SK-N-SH (cell line): ENCODE data around the gene RWDD4. TPM values are rescaled to one million over a fixed set of nuclear protein-coding genes. Genes with fewer than 3 reads are reported as not detected.

Experiments used
- CTCF ChIA-PET: fragments of 300-600, 350-600 bp; formaldehyde crosslinking; extraction: SDS; loops from one replicate; lab custom pipeline; 2021; lab: Yijun Ruan, JAX
- POLR2A ChIA-PET: fragments of 350-600 bp; sonication (Branson Sonifier 250); formaldehyde crosslinking; extraction: SDS; loops from one replicate; lab custom pipeline; 2020; ENCODE audit warnings: antibody characterized with exemption, inconsistent platforms; lab: Yijun Ruan, JAX
- DNase-seq: peaks from one replicate; pipeline ENCODE4 v3.0.0; 2012
- H2AFZ ChIP-seq: fragments of 200-600 bp; sonication (generic); 2 replicates; pipeline ENCODE4 v1.8.1; 2016; ENCODE audit warnings: antibody characterized with exemption, mild to moderate bottlenecking, low read depth
- H3F3A ChIP-seq: fragments of 200-600 bp; sonication (generic); replicated peaks from 2 replicates; pipeline ENCODE3; 2016; ENCODE audit warnings: antibody characterized with exemption, mild to moderate bottlenecking; ENCODE audit not compliant: insufficient read depth
- H3K27ac ChIP-seq, 2 experiments: fragments of 200-500 bp in 1 of 2; fragments of 200-600 bp in 1 of 2; sonication (Bioruptor generic) in 1 of 2; sonication (generic), shearing (Covaris generic) in 1 of 2; 2 replicates each; pipeline versions ENCODE4 v1.5.1 to v1.6.1; 2014 to 2016; ENCODE audit warnings: low read depth in 2 of 2, inconsistent platforms in 1 of 2, low read length in 1 of 2, mild to moderate bottlenecking in 1 of 2, mixed read lengths in 1 of 2
- H3K27me3 ChIP-seq: fragments of 200-600 bp; sonication (generic), shearing (Covaris generic); 2 replicates; pipeline ENCODE4 v1.6.1; 2016; ENCODE audit warnings: mixed run types; ENCODE audit not compliant: insufficient read depth
- H3K36me3 ChIP-seq, 2 experiments: fragments of 200-500 bp in 1 of 2; fragments of 200-600 bp in 1 of 2; sonication (Bioruptor generic) in 1 of 2; sonication (generic) in 1 of 2; replicated peaks in 1 of 2; 2 replicates each; pipeline versions ENCODE3 to v1.5.1; 2014 to 2016; ENCODE audit warnings: low read length in 1 of 2, mild to moderate bottlenecking in 1 of 2; ENCODE audit not compliant: insufficient read depth in 2 of 2, control insufficient read depth in 1 of 2
- H3K4me1 ChIP-seq, 2 experiments: fragments of 200-500 bp in 1 of 2; fragments of 200-600 bp in 1 of 2; sonication (Bioruptor generic) in 1 of 2; sonication (generic), shearing (Covaris generic) in 1 of 2; 2 replicates each; pipeline versions ENCODE4 v1.5.1 to v1.6.1; 2014 to 2016; ENCODE audit warnings: low read depth in 1 of 2, low read length in 1 of 2, mixed run types in 1 of 2; ENCODE audit not compliant: insufficient read depth in 2 of 2, control insufficient read depth in 1 of 2
- H3K4me2 ChIP-seq: fragments of 200-600 bp; sonication (generic), shearing (Covaris generic); 2 replicates; pipeline ENCODE4 v1.6.1; 2017; ENCODE audit warnings: mixed run types
- H3K4me3 ChIP-seq, 2 experiments: fragments of 200-500 bp in 1 of 2; fragments of 200-600 bp in 1 of 2; sonication (Bioruptor generic) in 1 of 2; sonication (generic), shearing (Covaris generic) in 1 of 2; 2 replicates each; pipeline versions ENCODE4 v1.5.1 to v1.8.1; 2014 to 2016; ENCODE audit warnings: low read depth in 2 of 2, inconsistent platforms in 1 of 2, low read length in 1 of 2, mild to moderate bottlenecking in 1 of 2, mixed read lengths in 1 of 2, moderate library complexity in 1 of 2
- H3K79me2 ChIP-seq: fragments of 200-600 bp; sonication (generic); 2 replicates; pipeline ENCODE4 v1.8.1; 2017; ENCODE audit warnings: mild to moderate bottlenecking; ENCODE audit not compliant: insufficient read depth
- H3K9ac ChIP-seq: fragments of 200-600 bp; sonication (generic); 2 replicates; pipeline ENCODE4 v1.6.1; 2017; ENCODE audit warnings: mixed run types
- H3K9me2 ChIP-seq: fragments of 200-600 bp; sonication (generic); 2 replicates; pipeline ENCODE4 v1.6.1; 2017; ENCODE audit warnings: mixed run types
- H3K9me3 ChIP-seq: fragments of 200-600 bp; sonication (generic); 2 replicates; pipeline ENCODE4 v1.6.1; 2017; ENCODE audit warnings: mixed run types, mild to moderate bottlenecking, moderate library complexity
- H4K20me1 ChIP-seq: fragments of 200-600 bp; sonication (generic); 2 replicates; pipeline ENCODE4 v1.6.1; 2017; ENCODE audit warnings: mild to moderate bottlenecking, mixed run types; ENCODE audit not compliant: insufficient read depth
- CHD2 ChIP-seq: fragments of 150-350 bp; IDR thresholded peaks from 2 replicates; pipeline ENCODE4 v1.6.1; 2018; ENCODE audit warnings: low read length; ENCODE audit not compliant: partially characterized antibody
- ELF1 ChIP-seq: IDR thresholded peaks from 2 replicates; pipeline ENCODE4 v1.4.0; 2012
- EP300 ChIP-seq, 2 experiments: IDR thresholded peaks; 2 replicates each; pipeline versions ENCODE4 v1.4.0 to v1.6.1; 2012; ENCODE audit warnings: borderline replicate concordance in 1 of 2, low read depth in 1 of 2, low read length in 1 of 2
- EZH2phosphoT487 ChIP-seq: fragments of 200-600 bp; sonication (generic); IDR thresholded peaks from 2 replicates; pipeline ENCODE4 v1.6.1; 2017; ENCODE audit warnings: low read depth, mixed run types, mild to moderate bottlenecking, antibody characterized with exemption, moderate library complexity, borderline replicate concordance
- FOXM1 ChIP-seq: IDR thresholded peaks from 2 replicates; pipeline ENCODE4 v1.4.0; 2012; ENCODE audit warnings: low read depth, mild to moderate bottlenecking
- JUND ChIP-seq: IDR thresholded peaks from 2 replicates; pipeline ENCODE4 v1.4.0; 2012
- MEF2A ChIP-seq: IDR thresholded peaks from 2 replicates; pipeline ENCODE4 v1.4.0; 2012; ENCODE audit warnings: low read depth, borderline replicate concordance
- NRF1 ChIP-seq: IDR thresholded peaks from 2 replicates; pipeline ENCODE4 v1.6.1; 2012; ENCODE audit warnings: low read depth, mild to moderate bottlenecking, low read length
- POLR2AphosphoS5 ChIP-seq: IDR thresholded peaks from 2 replicates; pipeline ENCODE4 v1.6.1; 2012; ENCODE audit warnings: low read depth, low read length
- RAD21 ChIP-seq: IDR thresholded peaks from 2 replicates; pipeline ENCODE4 v1.6.1; 2012; ENCODE audit warnings: mild to moderate bottlenecking, low read length
- RCOR1 ChIP-seq: fragments of 150-350 bp; IDR thresholded peaks from 2 replicates; pipeline ENCODE4 v1.6.1; 2017; ENCODE audit warnings: antibody characterized with exemption, low read length
- RFX5 ChIP-seq: IDR thresholded peaks from 2 replicates; pipeline ENCODE4 v1.6.1; 2012; ENCODE audit warnings: mild to moderate bottlenecking, improper control_type of control experiment, low read length
- SIN3A ChIP-seq: IDR thresholded peaks from 2 replicates; pipeline ENCODE4 v1.6.1; 2012; ENCODE audit warnings: low read depth, mild to moderate bottlenecking, low read length, moderate library complexity, borderline replicate concordance
- SMC3 ChIP-seq: IDR thresholded peaks from 2 replicates; pipeline ENCODE4 v1.6.1; 2012; ENCODE audit warnings: low read depth, low read length, improper control_type of control experiment
- TCF12 ChIP-seq: IDR thresholded peaks from 2 replicates; pipeline ENCODE4 v1.4.0; 2012
- WGBS: methylation state at CpG from one replicate; pipeline ENCODE4 v1.1.6; 2017; ENCODE audit warnings: low lambda C conversion rate; 5-methylcytosine and 5-hydroxymethylcytosine counted together
- polyA plus RNA-seq, 3 experiments: library from polyadenylated mRNA; depleted of rRNA; stranded (reverse); fragments of >200 nt; gene quantifications; 2 replicates each; pipeline ENCODE4 v1.2.3, GENCODE V29; 2012
- TF ChIP-seq, protein P1 (sequence below): IDR thresholded peaks from 2 replicates; pipeline ENCODE4 v1.4.0; 2012; ENCODE audit warnings: low read depth, borderline replicate concordance
- TF ChIP-seq, protein P2 (sequence below): IDR thresholded peaks from 2 replicates; pipeline ENCODE4 v1.6.1; 2012; ENCODE audit warnings: mild to moderate bottlenecking, low read depth, low read length, moderate library complexity
- TF ChIP-seq, protein P3 (sequence below): IDR thresholded peaks from 2 replicates; pipeline ENCODE4 v1.4.0; 2012; ENCODE audit warnings: low read depth
- TF ChIP-seq, protein P4 (sequence below): fragments of 150-350 bp; IDR thresholded peaks from 2 replicates; pipeline ENCODE4 v1.6.1; 2017; ENCODE audit warnings: antibody characterized with exemption, low read length, low read depth, borderline replicate concordance

Gene RWDD4
- polyA plus RNA-seq, 1 of the 3 experiments (the other 2 are of a cell fraction) = 7.7 TPM

DNA sequence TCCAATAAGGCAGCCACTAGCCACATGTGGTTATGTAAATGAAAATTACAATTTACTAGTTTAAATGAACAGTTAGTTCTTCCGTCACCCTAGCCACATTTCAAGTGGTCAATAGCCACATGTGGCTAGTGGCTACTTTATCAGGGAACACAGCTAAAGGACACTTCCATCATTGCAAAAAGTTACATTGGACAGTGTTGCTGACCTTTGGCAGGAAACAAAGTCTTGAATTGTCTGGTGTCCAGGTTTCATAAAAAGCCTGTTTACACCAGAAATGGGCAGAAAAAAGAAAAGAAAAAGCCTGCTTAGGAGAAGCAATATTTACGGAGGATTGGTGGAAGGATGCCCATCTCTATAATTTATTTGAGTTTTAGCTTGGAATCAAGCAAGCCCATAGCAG lies 38.6 kb downstream of the RWDD4 start:
- Histone ChIP-seq H3K9me2 (no peaks in the 10 kb centered on the region), H3K9ac (no peak overlapping the region), H3K36me3 (no peaks in the 10 kb centered on the region), H3K79me2 (no peaks in the 10 kb centered on the region), H3K27me3 (no peaks in the 10 kb centered on the region), H3K9me3 (no peaks in the 10 kb centered on the region), H3K27ac (no peak overlapping the region), H3F3A (no peaks in the 10 kb centered on the region), H2AFZ (no peak overlapping the region), H3K4me3 (no peak overlapping the region), H3K4me2 (no peak overlapping the region), H3K4me1 (peaks cover 0 to 5% of the 10 kb centered on the region in 2 experiments; a peak in 1 of 4 replicates), H4K20me1 (no peaks in the 10 kb centered on the region)
- CTCF ChIA-PET = no interaction called here
- WGBS = 95% methylated on average over 2 of the region's 2 CpGs
- POLR2A ChIA-PET = no interaction called here
- DNase-seq = no peak
- no peak for TF ChIP-seq ELF1
- no peak for TF ChIP-seq RFX5
- TF ChIP-seq, protein P1, sequence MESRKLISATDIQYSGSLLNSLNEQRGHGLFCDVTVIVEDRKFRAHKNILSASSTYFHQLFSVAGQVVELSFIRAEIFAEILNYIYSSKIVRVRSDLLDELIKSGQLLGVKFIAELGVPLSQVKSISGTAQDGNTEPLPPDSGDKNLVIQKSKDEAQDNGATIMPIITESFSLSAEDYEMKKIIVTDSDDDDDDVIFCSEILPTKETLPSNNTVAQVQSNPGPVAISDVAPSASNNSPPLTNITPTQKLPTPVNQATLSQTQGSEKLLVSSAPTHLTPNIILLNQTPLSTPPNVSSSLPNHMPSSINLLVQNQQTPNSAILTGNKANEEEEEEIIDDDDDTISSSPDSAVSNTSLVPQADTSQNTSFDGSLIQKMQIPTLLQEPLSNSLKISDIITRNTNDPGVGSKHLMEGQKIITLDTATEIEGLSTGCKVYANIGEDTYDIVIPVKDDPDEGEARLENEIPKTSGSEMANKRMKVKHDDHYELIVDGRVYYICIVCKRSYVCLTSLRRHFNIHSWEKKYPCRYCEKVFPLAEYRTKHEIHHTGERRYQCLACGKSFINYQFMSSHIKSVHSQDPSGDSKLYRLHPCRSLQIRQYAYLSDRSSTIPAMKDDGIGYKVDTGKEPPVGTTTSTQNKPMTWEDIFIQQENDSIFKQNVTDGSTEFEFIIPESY = no peak
- no peak for TF ChIP-seq CHD2
- TF ChIP-seq TCF12 = no peak
- TF ChIP-seq NRF1 = no peak
- no peak for TF ChIP-seq POLR2AphosphoS5
- TF ChIP-seq SIN3A = no peak
- no peak for TF ChIP-seq EP300 (IDR thresholded peaks at IDR 0.05; ENCODE audit: borderline replicate concordance in 1 of 2, low read depth in 1 of 2, low read length in 1 of 2)
- no peak for TF ChIP-seq MEF2A
- no peak for TF ChIP-seq JUND
- TF ChIP-seq, protein P2, sequence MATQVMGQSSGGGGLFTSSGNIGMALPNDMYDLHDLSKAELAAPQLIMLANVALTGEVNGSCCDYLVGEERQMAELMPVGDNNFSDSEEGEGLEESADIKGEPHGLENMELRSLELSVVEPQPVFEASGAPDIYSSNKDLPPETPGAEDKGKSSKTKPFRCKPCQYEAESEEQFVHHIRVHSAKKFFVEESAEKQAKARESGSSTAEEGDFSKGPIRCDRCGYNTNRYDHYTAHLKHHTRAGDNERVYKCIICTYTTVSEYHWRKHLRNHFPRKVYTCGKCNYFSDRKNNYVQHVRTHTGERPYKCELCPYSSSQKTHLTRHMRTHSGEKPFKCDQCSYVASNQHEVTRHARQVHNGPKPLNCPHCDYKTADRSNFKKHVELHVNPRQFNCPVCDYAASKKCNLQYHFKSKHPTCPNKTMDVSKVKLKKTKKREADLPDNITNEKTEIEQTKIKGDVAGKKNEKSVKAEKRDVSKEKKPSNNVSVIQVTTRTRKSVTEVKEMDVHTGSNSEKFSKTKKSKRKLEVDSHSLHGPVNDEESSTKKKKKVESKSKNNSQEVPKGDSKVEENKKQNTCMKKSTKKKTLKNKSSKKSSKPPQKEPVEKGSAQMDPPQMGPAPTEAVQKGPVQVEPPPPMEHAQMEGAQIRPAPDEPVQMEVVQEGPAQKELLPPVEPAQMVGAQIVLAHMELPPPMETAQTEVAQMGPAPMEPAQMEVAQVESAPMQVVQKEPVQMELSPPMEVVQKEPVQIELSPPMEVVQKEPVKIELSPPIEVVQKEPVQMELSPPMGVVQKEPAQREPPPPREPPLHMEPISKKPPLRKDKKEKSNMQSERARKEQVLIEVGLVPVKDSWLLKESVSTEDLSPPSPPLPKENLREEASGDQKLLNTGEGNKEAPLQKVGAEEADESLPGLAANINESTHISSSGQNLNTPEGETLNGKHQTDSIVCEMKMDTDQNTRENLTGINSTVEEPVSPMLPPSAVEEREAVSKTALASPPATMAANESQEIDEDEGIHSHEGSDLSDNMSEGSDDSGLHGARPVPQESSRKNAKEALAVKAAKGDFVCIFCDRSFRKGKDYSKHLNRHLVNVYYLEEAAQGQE = no peak
- no peak for TF ChIP-seq EZH2phosphoT487

DNA sequence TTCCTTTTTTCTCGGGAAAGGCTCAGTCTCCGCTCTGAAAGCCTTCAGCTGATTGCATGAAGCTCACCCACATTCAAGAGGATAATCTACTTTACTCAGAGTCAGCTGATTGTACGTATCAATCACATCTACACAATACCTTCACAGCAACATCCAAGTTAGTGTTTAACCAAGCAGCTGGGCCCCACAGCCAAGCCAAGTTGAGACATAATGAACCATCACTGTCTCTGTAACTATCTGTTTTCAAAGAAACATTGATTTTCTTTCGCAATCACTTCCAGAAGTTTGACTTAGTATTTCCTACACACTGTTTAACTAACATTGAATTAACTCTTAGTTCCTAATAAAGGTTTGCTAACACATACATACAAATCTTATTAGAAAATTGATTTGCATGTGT lies 40.3 kb downstream of the RWDD4 start:
- Histone ChIP-seq H3K4me3 (no peak overlapping the region), H3K9me2 (no peaks in the 10 kb centered on the region), H3K4me2 (no peak overlapping the region), H3K9ac (no peak overlapping the region), H4K20me1 (no peaks in the 10 kb centered on the region), H3K79me2 (no peaks in the 10 kb centered on the region), H3K36me3 (no peaks in the 10 kb centered on the region), H2AFZ (no peak overlapping the region), H3F3A (no peaks in the 10 kb centered on the region), H3K27ac (no peak overlapping the region), H3K4me1 (peaks cover 0 to 5% of the 10 kb centered on the region in 2 experiments; a peak in 1 of 4 replicates), H3K27me3 (no peaks in the 10 kb centered on the region), H3K9me3 (no peaks in the 10 kb centered on the region)
- POLR2A ChIA-PET = no interaction called here
- no peak for DNase-seq
- CTCF ChIA-PET = interaction anchor here (0.5 kb wide), 1 partner anchor 644 kb away, joined by 3 read pairs; no protein-coding TSS in a partner anchor
- WGBS = 94% methylated on average over 4 of the region's 4 CpGs
- TF ChIP-seq FOXM1 (no peak), RAD21 (no peak), SMC3 (no peak), TCF12 (no peak), RCOR1 (no peak), JUND (no peak)
- TF ChIP-seq, protein P3, sequence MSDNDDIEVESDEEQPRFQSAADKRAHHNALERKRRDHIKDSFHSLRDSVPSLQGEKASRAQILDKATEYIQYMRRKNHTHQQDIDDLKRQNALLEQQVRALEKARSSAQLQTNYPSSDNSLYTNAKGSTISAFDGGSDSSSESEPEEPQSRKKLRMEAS = no peak
- TF ChIP-seq, protein P2 = no peak
- TF ChIP-seq, protein P4, sequence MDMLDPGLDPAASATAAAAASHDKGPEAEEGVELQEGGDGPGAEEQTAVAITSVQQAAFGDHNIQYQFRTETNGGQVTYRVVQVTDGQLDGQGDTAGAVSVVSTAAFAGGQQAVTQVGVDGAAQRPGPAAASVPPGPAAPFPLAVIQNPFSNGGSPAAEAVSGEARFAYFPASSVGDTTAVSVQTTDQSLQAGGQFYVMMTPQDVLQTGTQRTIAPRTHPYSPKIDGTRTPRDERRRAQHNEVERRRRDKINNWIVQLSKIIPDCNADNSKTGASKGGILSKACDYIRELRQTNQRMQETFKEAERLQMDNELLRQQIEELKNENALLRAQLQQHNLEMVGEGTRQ = no peak
